ENCODE measurements around the gene ATP9A.

DNA sequence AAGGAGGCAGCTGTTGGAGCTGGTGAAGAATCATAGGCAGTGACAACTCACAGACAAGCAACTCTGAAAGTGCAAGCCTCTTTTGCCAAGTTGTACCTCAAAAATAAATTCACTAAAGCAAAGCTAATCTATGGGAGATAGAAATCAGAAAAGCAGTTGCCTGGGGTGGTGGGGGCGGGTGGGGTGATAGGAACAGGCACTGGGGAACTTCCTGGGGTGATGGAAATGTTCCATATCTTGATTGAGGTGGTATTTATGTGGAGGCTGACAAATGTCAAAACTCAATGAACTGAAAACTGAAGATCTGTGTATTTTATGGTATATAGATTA lies 52.4 kb downstream of the ATP9A start:
- TF ChIP-seq SRF (IDR thresholded peaks at IDR 0.05; ENCODE audit: low read depth, low read length) (no peak), POLR2AphosphoS5 (IDR thresholded peaks at IDR 0.05; ENCODE audit: low read depth, low read length) (no peak)
- TF ChIP-seq, protein P1, sequence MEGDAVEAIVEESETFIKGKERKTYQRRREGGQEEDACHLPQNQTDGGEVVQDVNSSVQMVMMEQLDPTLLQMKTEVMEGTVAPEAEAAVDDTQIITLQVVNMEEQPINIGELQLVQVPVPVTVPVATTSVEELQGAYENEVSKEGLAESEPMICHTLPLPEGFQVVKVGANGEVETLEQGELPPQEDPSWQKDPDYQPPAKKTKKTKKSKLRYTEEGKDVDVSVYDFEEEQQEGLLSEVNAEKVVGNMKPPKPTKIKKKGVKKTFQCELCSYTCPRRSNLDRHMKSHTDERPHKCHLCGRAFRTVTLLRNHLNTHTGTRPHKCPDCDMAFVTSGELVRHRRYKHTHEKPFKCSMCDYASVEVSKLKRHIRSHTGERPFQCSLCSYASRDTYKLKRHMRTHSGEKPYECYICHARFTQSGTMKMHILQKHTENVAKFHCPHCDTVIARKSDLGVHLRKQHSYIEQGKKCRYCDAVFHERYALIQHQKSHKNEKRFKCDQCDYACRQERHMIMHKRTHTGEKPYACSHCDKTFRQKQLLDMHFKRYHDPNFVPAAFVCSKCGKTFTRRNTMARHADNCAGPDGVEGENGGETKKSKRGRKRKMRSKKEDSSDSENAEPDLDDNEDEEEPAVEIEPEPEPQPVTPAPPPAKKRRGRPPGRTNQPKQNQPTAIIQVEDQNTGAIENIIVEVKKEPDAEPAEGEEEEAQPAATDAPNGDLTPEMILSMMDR (IDR thresholded peaks at IDR 0.05; ENCODE audit: control extremely low read depth in 1 of 3, insufficient read depth in 1 of 3, low read depth in 1 of 3, low read length in 3 of 3): no peak
- TF ChIP-seq, protein P2, sequence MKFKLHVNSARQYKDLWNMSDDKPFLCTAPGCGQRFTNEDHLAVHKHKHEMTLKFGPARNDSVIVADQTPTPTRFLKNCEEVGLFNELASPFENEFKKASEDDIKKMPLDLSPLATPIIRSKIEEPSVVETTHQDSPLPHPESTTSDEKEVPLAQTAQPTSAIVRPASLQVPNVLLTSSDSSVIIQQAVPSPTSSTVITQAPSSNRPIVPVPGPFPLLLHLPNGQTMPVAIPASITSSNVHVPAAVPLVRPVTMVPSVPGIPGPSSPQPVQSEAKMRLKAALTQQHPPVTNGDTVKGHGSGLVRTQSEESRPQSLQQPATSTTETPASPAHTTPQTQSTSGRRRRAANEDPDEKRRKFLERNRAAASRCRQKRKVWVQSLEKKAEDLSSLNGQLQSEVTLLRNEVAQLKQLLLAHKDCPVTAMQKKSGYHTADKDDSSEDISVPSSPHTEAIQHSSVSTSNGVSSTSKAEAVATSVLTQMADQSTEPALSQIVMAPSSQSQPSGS (IDR thresholded peaks at IDR 0.05; ENCODE audit: low read length): no peak

Measured in H1 (cell line).